ENCODE results near the gene ALB.

- TF ChIP-seq CTCF (IDR thresholded peaks at IDR 0.05), result no peak
- TF ChIP-seq POLR2A (IDR thresholded peaks at IDR 0.05), result no peak
These were observed 54.3 kb downstream of the ALB start for GRCh38 chr4:73458184-73459047.
